WTC11 (cell line): ENCODE measurements around the gene RNF150. TPM values are rescaled to one million over a fixed set of nuclear protein-coding genes. Genes with fewer than 3 reads are reported as not detected.
A peak's percentile ranks its signal among the peaks of the same experiment; 100 is the strongest.

Experiments
- ATAC-seq: fragments of 200-7000 bp; cut with Tn5 transposase; 2 replicates; pipeline ENCODE4 v1.10.0; 2021; ENCODE audit warnings: mild to moderate bottlenecking, moderate library complexity
- CTCF ChIA-PET: fragments of 300-600 bp; sonication (Branson Sonifier 250); formaldehyde crosslinking; loops from one replicate; lab custom pipeline; 2021; ENCODE audit warnings: antibody characterized with exemption; lab: Charles Lee
- POLR2A ChIA-PET: fragments of 350-600 bp; sonication (Branson Sonifier 250); formaldehyde crosslinking; loops from one replicate; lab custom pipeline; 2021; ENCODE audit warnings: antibody characterized with exemption; lab: Charles Lee
- DNase-seq: peaks from one replicate; pipeline ENCODE4 v3.0.0; 2021; ENCODE audit warnings: low spot score
- H3K27ac Mint-ChIP-seq: 2 replicates; pipeline ENCODE4 v1.8.0; 2021; ENCODE audit warnings: mixed read lengths
- H3K27me3 Mint-ChIP-seq: 2 replicates; pipeline ENCODE4 v1.8.0; 2021; ENCODE audit warnings: low read depth, mild to moderate bottlenecking, moderate library complexity, mixed read lengths
- H3K36me3 Mint-ChIP-seq: 2 replicates; pipeline ENCODE4 v1.8.0; 2021; ENCODE audit warnings: mixed read lengths
- H3K4me1 Mint-ChIP-seq: 2 replicates; pipeline ENCODE4 v1.8.0; 2022; ENCODE audit warnings: mixed read lengths
- H3K4me3 Mint-ChIP-seq: 2 replicates; pipeline ENCODE4 v1.8.0; 2021; ENCODE audit warnings: mild to moderate bottlenecking, moderate library complexity, mixed read lengths
- H3K9me3 Mint-ChIP-seq: 2 replicates; pipeline ENCODE4 v1.8.0; 2021; ENCODE audit warnings: mixed read lengths
- ATF1 ChIP-seq: sonication (generic); formaldehyde crosslinking; IDR thresholded peaks from 2 replicates; pipeline ENCODE4 v1.8.1; 2023; ENCODE audit warnings: mild to moderate bottlenecking, moderate library complexity, missing genetic modification reagents
- CBFB ChIP-seq: sonication (generic); formaldehyde crosslinking; IDR thresholded peaks from 2 replicates; pipeline ENCODE4 v1.8.1; 2022; ENCODE audit warnings: mild to moderate bottlenecking, low read depth, missing genetic modification reagents
- CREM ChIP-seq: sonication (generic); formaldehyde crosslinking; IDR thresholded peaks from 2 replicates; pipeline ENCODE4 v1.8.1; 2022; ENCODE audit warnings: mild to moderate bottlenecking, missing genetic modification reagents, moderate library complexity
- ELF4 ChIP-seq: sonication (generic); formaldehyde crosslinking; IDR thresholded peaks from 2 replicates; pipeline ENCODE4 v1.8.1; 2022; ENCODE audit warnings: low read depth, mild to moderate bottlenecking, moderate library complexity, missing genetic modification reagents
- EMX1 ChIP-seq: fragments of 250-450 bp; sonication (Bioruptor Pico); IDR thresholded peaks from 2 replicates; pipeline ENCODE4 v1.8.0; 2021; ENCODE audit warnings: mild to moderate bottlenecking
- ETV6 ChIP-seq: sonication (generic); formaldehyde crosslinking; IDR thresholded peaks from 2 replicates; pipeline ENCODE4 v1.8.1; 2022; ENCODE audit warnings: mild to moderate bottlenecking, missing genetic modification reagents
- HMGA2 ChIP-seq: fragments of 250-450 bp; sonication (Bioruptor Pico); IDR thresholded peaks from 2 replicates; pipeline ENCODE4 v1.4.0; 2021; ENCODE audit warnings: mild to moderate bottlenecking, moderate library complexity
- KAT7 ChIP-seq: sonication (generic); formaldehyde crosslinking; IDR thresholded peaks from 2 replicates; pipeline ENCODE4 v1.8.1; 2023; ENCODE audit warnings: missing genetic modification reagents, mild to moderate bottlenecking, borderline replicate concordance
- NFATC4 ChIP-seq: fragments of 250-450 bp; sonication (Bioruptor Pico); IDR thresholded peaks from 2 replicates; pipeline ENCODE4 v1.9.0; 2021; ENCODE audit warnings: mild to moderate bottlenecking
- NR1H2 ChIP-seq: sonication (generic); formaldehyde crosslinking; IDR thresholded peaks from 2 replicates; pipeline ENCODE4 v1.9.0; 2021; ENCODE audit warnings: mild to moderate bottlenecking, moderate library complexity, missing genetic modification reagents
- OVOL2 ChIP-seq: fragments of 250-450 bp; sonication (Bioruptor Pico); IDR thresholded peaks from 2 replicates; pipeline ENCODE4 v1.9.0; 2021; ENCODE audit warnings: mild to moderate bottlenecking, borderline replicate concordance
- SMAD3 ChIP-seq: sonication (generic); formaldehyde crosslinking; IDR thresholded peaks from 2 replicates; pipeline ENCODE4 v1.8.0; 2022; ENCODE audit warnings: missing genetic modification reagents, mild to moderate bottlenecking, borderline replicate concordance
- SOX15 ChIP-seq: fragments of 250-450 bp; sonication (Bioruptor Pico); IDR thresholded peaks from 2 replicates; pipeline ENCODE4 v1.9.0; 2021; ENCODE audit warnings: mild to moderate bottlenecking
- SP1 ChIP-seq: sonication (generic); formaldehyde crosslinking; conservative IDR thresholded peaks from 2 replicates; pipeline ENCODE4 v1.8.1; 2022; ENCODE audit warnings: missing genetic modification reagents
- TEAD1 ChIP-seq: sonication (generic); formaldehyde crosslinking; IDR thresholded peaks from 2 replicates; pipeline ENCODE4 v1.8.0; 2022; ENCODE audit warnings: mild to moderate bottlenecking, missing genetic modification reagents
- ZNF232 ChIP-seq: sonication (generic); formaldehyde crosslinking; IDR thresholded peaks from 2 replicates; pipeline ENCODE4 v1.8.0; 2022; ENCODE audit warnings: mild to moderate bottlenecking, missing genetic modification reagents
- ZNF317 ChIP-seq: sonication (generic); formaldehyde crosslinking; IDR thresholded peaks from 2 replicates; pipeline ENCODE4 v1.8.1; 2023; ENCODE audit warnings: low read depth, mild to moderate bottlenecking, moderate library complexity, missing genetic modification reagents, borderline replicate concordance
- ZNF396 ChIP-seq: fragments of 250-450 bp; sonication (Bioruptor Pico); IDR thresholded peaks from 2 replicates; pipeline ENCODE4 v1.8.0; 2021; ENCODE audit warnings: mild to moderate bottlenecking, moderate library complexity, borderline replicate concordance
- total RNA-seq: library from RNA; stranded (reverse); gene quantifications from 3 replicates; pipeline ENCODE4 v1.2.3, GENCODE V29; 2021
- TF ChIP-seq, protein P1 (sequence below): sonication (generic); formaldehyde crosslinking; IDR thresholded peaks from 2 replicates; pipeline ENCODE4 v1.8.0; 2022; ENCODE audit warnings: mild to moderate bottlenecking, missing genetic modification reagents
- TF ChIP-seq, protein P2 (sequence below): sonication (generic); formaldehyde crosslinking; IDR thresholded peaks from 2 replicates; pipeline ENCODE4 v1.8.1; 2022; ENCODE audit warnings: low read depth, missing genetic modification reagents, borderline replicate concordance
- TF ChIP-seq, protein P3 (sequence below): sonication (generic); formaldehyde crosslinking; IDR thresholded peaks from 2 replicates; pipeline ENCODE4 v1.8.1; 2022; ENCODE audit warnings: mild to moderate bottlenecking, missing genetic modification reagents, moderate library complexity, borderline replicate concordance
- TF ChIP-seq, protein P4 (sequence below): sonication (generic); formaldehyde crosslinking; IDR thresholded peaks from 2 replicates; pipeline ENCODE4 v1.8.0; 2022; ENCODE audit warnings: mild to moderate bottlenecking, missing genetic modification reagents
- TF ChIP-seq, protein P5 (sequence below): sonication (generic); formaldehyde crosslinking; IDR thresholded peaks from 2 replicates; pipeline ENCODE4 v1.8.1; 2023; ENCODE audit warnings: mild to moderate bottlenecking, missing genetic modification reagents, moderate library complexity
- TF ChIP-seq, protein P6 (sequence below): fragments of 250-450 bp; sonication (Bioruptor Pico); IDR thresholded peaks from 2 replicates; pipeline ENCODE4 v1.8.0; 2021; ENCODE audit warnings: mild to moderate bottlenecking
- TF ChIP-seq, protein P7 (sequence below): sonication (generic); formaldehyde crosslinking; IDR thresholded peaks from 2 replicates; pipeline ENCODE4 v1.8.1; 2023; ENCODE audit warnings: mild to moderate bottlenecking, missing genetic modification reagents, borderline replicate concordance
- TF ChIP-seq, protein P8 (sequence below): sonication (generic); formaldehyde crosslinking; IDR thresholded peaks from 2 replicates; pipeline ENCODE4 v1.8.1; 2022; ENCODE audit warnings: mild to moderate bottlenecking, moderate library complexity, missing genetic modification reagents

The RNF150 gene
- total RNA-seq, 1 experiment from 2014 or later: 5.9 TPM

DNA sequence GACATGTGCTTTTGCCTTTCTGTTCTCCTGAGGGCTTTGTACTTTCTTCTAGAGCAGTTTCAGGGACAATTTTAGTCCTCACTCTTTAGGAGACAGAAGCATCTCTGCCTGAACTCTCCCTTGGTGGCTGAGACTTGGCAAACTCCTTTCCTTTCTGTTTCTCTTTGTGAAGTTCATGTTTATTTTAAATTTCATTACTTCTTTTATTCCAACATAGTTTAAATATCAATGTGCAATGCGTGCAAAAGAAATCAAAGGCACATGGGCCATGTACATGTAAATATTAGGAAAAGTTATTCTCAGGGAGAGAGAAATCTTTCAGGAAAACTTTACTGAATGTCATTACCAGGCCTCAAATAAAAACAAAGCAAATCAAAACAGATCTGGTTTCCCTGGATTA, 177.6 kb downstream of the RNF150 start:
- peaks cover 6% of the 10 kb centered on the region for H3K36me3 Mint-ChIP-seq
- CTCF ChIA-PET: interaction anchor here (1.0 kb wide), 1 partner anchor 204 kb away, joined by 3 read pairs; no protein-coding TSS in a partner anchor
- H3K27ac Mint-ChIP-seq: no peak overlapping the region
- H3K4me3 Mint-ChIP-seq: no peak overlapping the region
- H3K9me3 Mint-ChIP-seq: peaks cover 7% of the 10 kb centered on the region
- H3K27me3 Mint-ChIP-seq: no peaks in the 10 kb centered on the region
- no peak for TF ChIP-seq SOX15 (CRISPR knock-in tag)
- no peak for TF ChIP-seq CREM (CRISPR knock-in tag)
- TF ChIP-seq ZNF317 (CRISPR knock-in tag): no peak
- TF ChIP-seq, protein P1, sequence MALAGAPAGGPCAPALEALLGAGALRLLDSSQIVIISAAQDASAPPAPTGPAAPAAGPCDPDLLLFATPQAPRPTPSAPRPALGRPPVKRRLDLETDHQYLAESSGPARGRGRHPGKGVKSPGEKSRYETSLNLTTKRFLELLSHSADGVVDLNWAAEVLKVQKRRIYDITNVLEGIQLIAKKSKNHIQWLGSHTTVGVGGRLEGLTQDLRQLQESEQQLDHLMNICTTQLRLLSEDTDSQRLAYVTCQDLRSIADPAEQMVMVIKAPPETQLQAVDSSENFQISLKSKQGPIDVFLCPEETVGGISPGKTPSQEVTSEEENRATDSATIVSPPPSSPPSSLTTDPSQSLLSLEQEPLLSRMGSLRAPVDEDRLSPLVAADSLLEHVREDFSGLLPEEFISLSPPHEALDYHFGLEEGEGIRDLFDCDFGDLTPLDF (CRISPR knock-in tag): no peak
- TF ChIP-seq, protein P2, sequence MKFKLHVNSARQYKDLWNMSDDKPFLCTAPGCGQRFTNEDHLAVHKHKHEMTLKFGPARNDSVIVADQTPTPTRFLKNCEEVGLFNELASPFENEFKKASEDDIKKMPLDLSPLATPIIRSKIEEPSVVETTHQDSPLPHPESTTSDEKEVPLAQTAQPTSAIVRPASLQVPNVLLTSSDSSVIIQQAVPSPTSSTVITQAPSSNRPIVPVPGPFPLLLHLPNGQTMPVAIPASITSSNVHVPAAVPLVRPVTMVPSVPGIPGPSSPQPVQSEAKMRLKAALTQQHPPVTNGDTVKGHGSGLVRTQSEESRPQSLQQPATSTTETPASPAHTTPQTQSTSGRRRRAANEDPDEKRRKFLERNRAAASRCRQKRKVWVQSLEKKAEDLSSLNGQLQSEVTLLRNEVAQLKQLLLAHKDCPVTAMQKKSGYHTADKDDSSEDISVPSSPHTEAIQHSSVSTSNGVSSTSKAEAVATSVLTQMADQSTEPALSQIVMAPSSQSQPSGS (CRISPR knock-in tag): no peak
- TF ChIP-seq OVOL2 (CRISPR knock-in tag): no peak
- TF ChIP-seq ATF1 (CRISPR knock-in tag): no peak
- TF ChIP-seq ELF4 (CRISPR knock-in tag): no peak
- no peak for TF ChIP-seq TEAD1 (CRISPR knock-in tag)
- no peak for TF ChIP-seq EMX1 (CRISPR knock-in tag)
- TF ChIP-seq CBFB (CRISPR knock-in tag): no peak
- TF ChIP-seq, protein P3, sequence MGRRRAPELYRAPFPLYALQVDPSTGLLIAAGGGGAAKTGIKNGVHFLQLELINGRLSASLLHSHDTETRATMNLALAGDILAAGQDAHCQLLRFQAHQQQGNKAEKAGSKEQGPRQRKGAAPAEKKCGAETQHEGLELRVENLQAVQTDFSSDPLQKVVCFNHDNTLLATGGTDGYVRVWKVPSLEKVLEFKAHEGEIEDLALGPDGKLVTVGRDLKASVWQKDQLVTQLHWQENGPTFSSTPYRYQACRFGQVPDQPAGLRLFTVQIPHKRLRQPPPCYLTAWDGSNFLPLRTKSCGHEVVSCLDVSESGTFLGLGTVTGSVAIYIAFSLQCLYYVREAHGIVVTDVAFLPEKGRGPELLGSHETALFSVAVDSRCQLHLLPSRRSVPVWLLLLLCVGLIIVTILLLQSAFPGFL (CRISPR knock-in tag): no peak
- no peak for TF ChIP-seq SMAD3
- TF ChIP-seq ZNF232: no peak
- TF ChIP-seq NFATC4 (CRISPR knock-in tag): no peak
- no peak for TF ChIP-seq KAT7 (CRISPR knock-in tag)
- TF ChIP-seq, protein P4, sequence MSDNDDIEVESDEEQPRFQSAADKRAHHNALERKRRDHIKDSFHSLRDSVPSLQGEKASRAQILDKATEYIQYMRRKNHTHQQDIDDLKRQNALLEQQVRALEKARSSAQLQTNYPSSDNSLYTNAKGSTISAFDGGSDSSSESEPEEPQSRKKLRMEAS (CRISPR knock-in tag): no peak
- TF ChIP-seq, protein P5, sequence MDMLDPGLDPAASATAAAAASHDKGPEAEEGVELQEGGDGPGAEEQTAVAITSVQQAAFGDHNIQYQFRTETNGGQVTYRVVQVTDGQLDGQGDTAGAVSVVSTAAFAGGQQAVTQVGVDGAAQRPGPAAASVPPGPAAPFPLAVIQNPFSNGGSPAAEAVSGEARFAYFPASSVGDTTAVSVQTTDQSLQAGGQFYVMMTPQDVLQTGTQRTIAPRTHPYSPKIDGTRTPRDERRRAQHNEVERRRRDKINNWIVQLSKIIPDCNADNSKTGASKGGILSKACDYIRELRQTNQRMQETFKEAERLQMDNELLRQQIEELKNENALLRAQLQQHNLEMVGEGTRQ (CRISPR knock-in tag): no peak
- TF ChIP-seq ZNF396 (CRISPR knock-in tag): no peak
- TF ChIP-seq, all 79 proteins: peak for 0
- DNase-seq: no peak
- no peak for ATAC-seq
- POLR2A ChIA-PET: no interaction called here
- peaks cover 28% of the 10 kb centered on the region for H3K4me1 Mint-ChIP-seq

DNA sequence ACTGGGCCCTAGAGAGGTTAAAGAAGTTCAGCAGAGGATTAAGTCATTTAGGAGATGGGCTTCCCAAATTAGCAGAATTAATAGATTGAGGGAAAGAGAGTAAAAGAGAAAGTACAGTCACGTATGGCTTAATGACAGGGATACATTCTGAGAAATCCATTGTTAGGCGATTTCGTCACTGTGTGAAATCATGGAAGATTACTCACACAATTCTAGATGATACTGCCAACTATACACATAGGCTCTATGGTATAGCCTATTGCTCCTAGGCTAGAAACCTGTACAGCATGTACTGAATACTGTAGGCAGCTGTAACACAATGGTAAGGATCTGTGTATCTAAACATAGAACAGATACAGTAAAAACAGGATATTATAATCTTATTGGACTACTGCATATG, 180.6 kb downstream of the RNF150 start:
- Mint-ChIP-seq H3K4me1 (peaks cover 30% of the 10 kb centered on the region), H3K4me3 (no peak overlapping the region), H3K27ac (peak overlapping the region; percentile 66), H3K9me3 (peaks cover 7% of the 10 kb centered on the region), H3K36me3 (peaks cover 6% of the 10 kb centered on the region), H3K27me3 (no peaks in the 10 kb centered on the region)
- DNase-seq: no peak
- ATAC-seq: no peak
- ChIA-PET CTCF (no interaction called here), POLR2A (no interaction called here)
- TF ChIP-seq, protein P6, sequence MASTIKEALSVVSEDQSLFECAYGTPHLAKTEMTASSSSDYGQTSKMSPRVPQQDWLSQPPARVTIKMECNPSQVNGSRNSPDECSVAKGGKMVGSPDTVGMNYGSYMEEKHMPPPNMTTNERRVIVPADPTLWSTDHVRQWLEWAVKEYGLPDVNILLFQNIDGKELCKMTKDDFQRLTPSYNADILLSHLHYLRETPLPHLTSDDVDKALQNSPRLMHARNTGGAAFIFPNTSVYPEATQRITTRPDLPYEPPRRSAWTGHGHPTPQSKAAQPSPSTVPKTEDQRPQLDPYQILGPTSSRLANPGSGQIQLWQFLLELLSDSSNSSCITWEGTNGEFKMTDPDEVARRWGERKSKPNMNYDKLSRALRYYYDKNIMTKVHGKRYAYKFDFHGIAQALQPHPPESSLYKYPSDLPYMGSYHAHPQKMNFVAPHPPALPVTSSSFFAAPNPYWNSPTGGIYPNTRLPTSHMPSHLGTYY (CRISPR knock-in tag): no peak
- TF ChIP-seq ZNF232: no peak
- TF ChIP-seq HMGA2 (CRISPR knock-in tag): no peak
- TF ChIP-seq NR1H2: no peak
- TF ChIP-seq, protein P7, sequence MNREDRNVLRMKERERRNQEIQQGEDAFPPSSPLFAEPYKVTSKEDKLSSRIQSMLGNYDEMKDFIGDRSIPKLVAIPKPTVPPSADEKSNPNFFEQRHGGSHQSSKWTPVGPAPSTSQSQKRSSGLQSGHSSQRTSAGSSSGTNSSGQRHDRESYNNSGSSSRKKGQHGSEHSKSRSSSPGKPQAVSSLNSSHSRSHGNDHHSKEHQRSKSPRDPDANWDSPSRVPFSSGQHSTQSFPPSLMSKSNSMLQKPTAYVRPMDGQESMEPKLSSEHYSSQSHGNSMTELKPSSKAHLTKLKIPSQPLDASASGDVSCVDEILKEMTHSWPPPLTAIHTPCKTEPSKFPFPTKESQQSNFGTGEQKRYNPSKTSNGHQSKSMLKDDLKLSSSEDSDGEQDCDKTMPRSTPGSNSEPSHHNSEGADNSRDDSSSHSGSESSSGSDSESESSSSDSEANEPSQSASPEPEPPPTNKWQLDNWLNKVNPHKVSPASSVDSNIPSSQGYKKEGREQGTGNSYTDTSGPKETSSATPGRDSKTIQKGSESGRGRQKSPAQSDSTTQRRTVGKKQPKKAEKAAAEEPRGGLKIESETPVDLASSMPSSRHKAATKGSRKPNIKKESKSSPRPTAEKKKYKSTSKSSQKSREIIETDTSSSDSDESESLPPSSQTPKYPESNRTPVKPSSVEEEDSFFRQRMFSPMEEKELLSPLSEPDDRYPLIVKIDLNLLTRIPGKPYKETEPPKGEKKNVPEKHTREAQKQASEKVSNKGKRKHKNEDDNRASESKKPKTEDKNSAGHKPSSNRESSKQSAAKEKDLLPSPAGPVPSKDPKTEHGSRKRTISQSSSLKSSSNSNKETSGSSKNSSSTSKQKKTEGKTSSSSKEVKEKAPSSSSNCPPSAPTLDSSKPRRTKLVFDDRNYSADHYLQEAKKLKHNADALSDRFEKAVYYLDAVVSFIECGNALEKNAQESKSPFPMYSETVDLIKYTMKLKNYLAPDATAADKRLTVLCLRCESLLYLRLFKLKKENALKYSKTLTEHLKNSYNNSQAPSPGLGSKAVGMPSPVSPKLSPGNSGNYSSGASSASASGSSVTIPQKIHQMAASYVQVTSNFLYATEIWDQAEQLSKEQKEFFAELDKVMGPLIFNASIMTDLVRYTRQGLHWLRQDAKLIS (CRISPR knock-in tag): no peak
- TF ChIP-seq, protein P8, sequence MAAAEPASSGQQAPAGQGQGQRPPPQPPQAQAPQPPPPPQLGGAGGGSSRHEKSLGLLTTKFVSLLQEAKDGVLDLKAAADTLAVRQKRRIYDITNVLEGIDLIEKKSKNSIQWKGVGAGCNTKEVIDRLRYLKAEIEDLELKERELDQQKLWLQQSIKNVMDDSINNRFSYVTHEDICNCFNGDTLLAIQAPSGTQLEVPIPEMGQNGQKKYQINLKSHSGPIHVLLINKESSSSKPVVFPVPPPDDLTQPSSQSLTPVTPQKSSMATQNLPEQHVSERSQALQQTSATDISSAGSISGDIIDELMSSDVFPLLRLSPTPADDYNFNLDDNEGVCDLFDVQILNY: no peak
- no peak for TF ChIP-seq SP1
- TF ChIP-seq ETV6 (CRISPR knock-in tag): no peak
